K562 (cell line): Measurements from ENCODE around the gene DHX57. TPM values are rescaled to one million over a fixed set of nuclear protein-coding genes. Genes with fewer than 3 reads are reported as not detected.

ENCODE experiments used
- BCOR ChIP-seq: fragments of 450-650 bp; IDR thresholded peaks from 2 replicates; pipeline ENCODE4 v1.6.1; 2016
- DPF2 ChIP-seq: fragments of 450-650 bp; IDR thresholded peaks from 2 replicates; pipeline ENCODE4 v1.6.1; 2016
- ELK3 ChIP-seq: fragments of 450-650 bp; formaldehyde crosslinking; IDR thresholded peaks from 2 replicates; pipeline ENCODE4 v1.4.0; 2020; ENCODE audit warnings: mild to moderate bottlenecking
- ETS2 ChIP-seq: IDR thresholded peaks from 2 replicates; pipeline ENCODE4 v1.6.1; 2016; ENCODE audit warnings: borderline replicate concordance, missing genetic modification characterization, mild to moderate bottlenecking, moderate library complexity, missing compliant biosample characterization; ENCODE audit not compliant: poor library complexity, severe bottlenecking
- FOS ChIP-seq: IDR thresholded peaks from 3 replicates; pipeline ENCODE4 v1.6.1; 2011; ENCODE audit not compliant: insufficient read length; ENCODE audit errors: extremely low read depth
- HSF4 ChIP-seq: fragments of 250-450 bp; sonication (Bioruptor Pico); IDR thresholded peaks from 2 replicates; pipeline ENCODE4 v2.1.2; 2022; ENCODE audit warnings: mild to moderate bottlenecking, moderate library complexity, borderline replicate concordance
- MBD2 ChIP-seq: sonication (generic); IDR thresholded peaks from 2 replicates; pipeline ENCODE4 v1.6.1; 2016; ENCODE audit warnings: low read depth, borderline replicate concordance
- MIER1 ChIP-seq: fragments of 450-650 bp; IDR thresholded peaks from 2 replicates; pipeline ENCODE4 v1.6.1; 2016; ENCODE audit warnings: antibody characterized with exemption, mild to moderate bottlenecking, low read depth
- MNT ChIP-seq, 2 experiments: fragments of 450-650 bp; conservative IDR thresholded peaks; 2 replicates each; pipeline ENCODE4 v1.6.1; 2017; ENCODE audit warnings: mild to moderate bottlenecking in 2 of 2, moderate library complexity in 2 of 2
- MYBL2 ChIP-seq, 2 experiments: fragments of 450-650 bp in 1 of 2; sonication (generic) in 1 of 2; formaldehyde crosslinking in 1 of 2; IDR thresholded peaks; 2 replicates each; pipeline versions ENCODE4 v1.6.1 to v1.8.1; 2017 to 2022; ENCODE audit warnings: borderline replicate concordance in 1 of 2, inconsistent platforms in 1 of 2, low read depth in 1 of 2, mild to moderate bottlenecking in 1 of 2, missing genetic modification reagents in 1 of 2, moderate library complexity in 1 of 2
- NCOR1 ChIP-seq: fragments of 450-650 bp; IDR thresholded peaks from 2 replicates; pipeline ENCODE4 v1.6.1; 2016; ENCODE audit warnings: mild to moderate bottlenecking, moderate library complexity
- PYGO2 ChIP-seq: fragments of 450-650 bp; IDR thresholded peaks from 2 replicates; pipeline ENCODE4 v1.6.1; 2016; ENCODE audit warnings: mild to moderate bottlenecking, missing genetic modification characterization, moderate library complexity, missing compliant biosample characterization
- RAD21 ChIP-seq, 2 experiments: fragments of 250-450 bp in 1 of 2; fragments of 450-650 bp in 1 of 2; sonication (Bioruptor Pico) in 1 of 2; formaldehyde crosslinking in 1 of 2; IDR thresholded peaks in 1 of 2; conservative IDR thresholded peaks in 1 of 2; 2 replicates each; pipeline versions ENCODE4 v1.4.0 to v1.8.0; 2020 to 2022; ENCODE audit warnings: mild to moderate bottlenecking in 2 of 2, moderate library complexity in 1 of 2
- SMAD2 ChIP-seq: fragments of 150-350 bp; IDR thresholded peaks from 2 replicates; pipeline ENCODE4 v1.6.1; 2014; ENCODE audit warnings: low read depth, mild to moderate bottlenecking, low read length
- SRSF9 ChIP-seq: fragments of 200-400 bp; formaldehyde crosslinking; IDR thresholded peaks from 2 replicates; pipeline ENCODE4 v1.6.1; 2017; ENCODE audit warnings: low read depth, low read length, borderline replicate concordance
- WHSC1 ChIP-seq: IDR thresholded peaks from one replicate; pipeline ENCODE4 v1.6.1; 2012; ENCODE audit warnings: low read length, control low read depth, inconsistent platforms
- ZNF589 ChIP-seq: fragments of 200-800 bp; sonication (Bioruptor generic); IDR thresholded peaks from 2 replicates; pipeline ENCODE4 v1.6.1; 2016; ENCODE audit warnings: low read depth, missing genetic modification characterization, missing compliant biosample characterization
- polyA plus RNA-seq, 8 experiments: library from polyadenylated mRNA; depleted of rRNA in 4 of 8; stranded (reverse) in 5 of 8; unstranded in 3 of 8; fragments of >200 nt; fragmentation: Nextera tagmentation in 2 of 8; fragmentation: Illumina TruSeq in 1 of 8; extraction: Ambion mirVana in 2 of 8; extraction: Trizol in 1 of 8; gene quantifications; 2 replicates each; pipeline versions ENCODE4 v1.2.1 to v1.2.3, GENCODE V29; 2011 to 2014; ENCODE audit warnings: inconsistent platforms in 1 of 8, missing spikeins in 1 of 8
- total RNA-seq, 7 experiments: library from RNA; depleted of rRNA in 6 of 7; stranded (reverse); fragments of >200 nt in 6 of 7; fragmentation: Illumina TruSeq in 2 of 7; extraction: Trizol in 2 of 7; gene quantifications; 2 replicates each; pipeline versions ENCODE4 v1.2.1 to v1.2.3, GENCODE V29; 2011 to 2021; ENCODE audit warnings: low replicate concordance in 1 of 7

DHX57 gene
- total and polyA plus RNA-seq, 9 of the 15 experiments (the other 6 are each of a cell fraction or from before 2014, with no cell fraction given), result 7.4 to 23.6 (median 17.9) TPM

GRCh38 chr2:38750891-38751595, 124.7 kb downstream of the DHX57 start, which contains the start of gene SRSF7 (continued):
- peak; percentile 82 for TF ChIP-seq NCOR1
- peak; percentile 87 for TF ChIP-seq BCOR
- no peak for TF ChIP-seq MIER1
- TF ChIP-seq SRSF9, result no peak
- TF ChIP-seq MYBL2 (IDR thresholded peaks at IDR 0.05; ENCODE audit: low read depth), result peak; percentile 72; the same call in 1 of the 2 replicates
- TF ChIP-seq MYBL2 (CRISPR knock-in tag; IDR thresholded peaks at IDR 0.05; ENCODE audit: borderline replicate concordance), result no peak
- peak; percentile 94 for TF ChIP-seq MBD2
- peak in 1 of 2 experiments; percentile 16; a peak in 2 of 4 replicates for TF ChIP-seq RAD21 (CRISPR knock-in tag; conservative IDR thresholded peaks at IDR 0.05 in 1 of 2, IDR thresholded peaks at IDR 0.05 in 1 of 2)
- TF ChIP-seq PYGO2 (tag), result no peak
- TF ChIP-seq HSF4, result no peak
- no peak for TF ChIP-seq ETS2 (tag)
- TF ChIP-seq DPF2, result peak; percentile 58
- no peak for TF ChIP-seq ELK3
- no peak for TF ChIP-seq WHSC1
- TF ChIP-seq MNT (conservative IDR thresholded peaks at IDR 0.05), result peak; percentile 89 to 95
- TF ChIP-seq ZNF589 (CRISPR knock-in tag), result peak; percentile 80; the same call in 1 of the 2 replicates
- TF ChIP-seq FOS, result no peak
- no peak for TF ChIP-seq SMAD2
